ENCODE results near the gene CHCHD6.

CHCHD6 gene

GRCh38 chr3:126900859-126901540 lies 197.0 kb downstream of the CHCHD6 start:
- DNase-seq: no peak

- no peak for DNase-seq
These were observed 197.6 kb downstream of the CHCHD6 start for GRCh38 chr3:126901631-126902030.

- no peak for DNase-seq
These were observed 199.5 kb downstream of the CHCHD6 start for GRCh38 chr3:126903521-126903920.

- no peak for DNase-seq
These were observed 203.5 kb downstream of the CHCHD6 start for GRCh38 chr3:126907557-126907956.

- DNase-seq: no peak
These were observed 204.8 kb downstream of the CHCHD6 start for GRCh38 chr3:126908752-126909275.

- DNase-seq: no peak
These were observed 206.2 kb downstream of the CHCHD6 start for GRCh38 chr3:126910231-126910630.

GRCh38 chr3:126911162-126912026 lies 207.4 kb downstream of the CHCHD6 start:
- peak; percentile 14 to 34 for DNase-seq

- no peak for DNase-seq
These were observed 208.0 kb downstream of the CHCHD6 start for GRCh38 chr3:126912027-126912422.

GRCh38 chr3:126912491-126913195 lies 208.6 kb downstream of the CHCHD6 start:
- no peak for DNase-seq

- DNase-seq: no peak
These were observed 209.5 kb downstream of the CHCHD6 start for GRCh38 chr3:126913524-126913923.

GRCh38 chr3:126914226-126914625 lies 210.2 kb downstream of the CHCHD6 start:
- no peak for DNase-seq

GRCh38 chr3:126915015-126915414 lies 211.0 kb downstream of the CHCHD6 start:
- DNase-seq: no peak

GRCh38 chr3:126916546-126916945 lies 212.5 kb downstream of the CHCHD6 start:
- DNase-seq: no peak

- DNase-seq: no peak
These were observed 213.3 kb downstream of the CHCHD6 start for GRCh38 chr3:126917232-126917804.

- no peak for DNase-seq
These were observed 214.3 kb downstream of the CHCHD6 start for GRCh38 chr3:126918355-126918821.

GRCh38 chr3:126921085-126921824 lies 217.2 kb downstream of the CHCHD6 start:
- DNase-seq: no peak

GRCh38 chr3:126922466-126922865 lies 218.4 kb downstream of the CHCHD6 start:
- DNase-seq: no peak

GRCh38 chr3:126923423-126923822 lies 219.4 kb downstream of the CHCHD6 start:
- DNase-seq: no peak

- DNase-seq: no peak
These were observed 219.9 kb downstream of the CHCHD6 start for GRCh38 chr3:126923895-126924294.

- DNase-seq: no peak
These were observed 220.4 kb downstream of the CHCHD6 start for GRCh38 chr3:126924458-126924857.

GRCh38 chr3:126925411-126926171 lies 221.6 kb downstream of the CHCHD6 start:
- DNase-seq: peak in 1 of 2 donors; percentile 11

All from hippocampal formation (tissue), 2 donors.